Esophagus muscularis mucosa (tissue), 4 donors: ENCODE results near the gene FERMT3. TPM values are rescaled to one million over a fixed set of nuclear protein-coding genes. Genes with fewer than 3 reads are reported as not detected.

Experiments
- DNase-seq: peaks from one replicate; pipeline ENCODE4 v3.0.0-alpha.2; 2017; ENCODE audit errors: extremely low spot score
- H3K27ac ChIP-seq, 4 donors: fragments of 200-600 bp; sonication (generic); replicated peaks in 1 of 4; 1 replicate in 3 of 4; 2 replicates in 1 of 4; pipeline ENCODE4 v1.5.1; 2016 to 2019; ENCODE audit warnings: mild to moderate bottlenecking in 1 of 4
- H3K27me3 ChIP-seq, 4 donors: fragments of 200-600 bp; sonication (generic); one replicate each; pipeline versions ENCODE4 v1.5.1 to v1.6.0; 2016 to 2019
- H3K36me3 ChIP-seq, 4 donors: fragments of 200-600 bp; sonication (generic); one replicate each; pipeline ENCODE4 v1.5.1; 2016 to 2019
- H3K4me1 ChIP-seq, 4 donors: fragments of 200-600 bp; sonication (generic); one replicate each; pipeline ENCODE4 v1.5.1; 2016 to 2019
- H3K4me3 ChIP-seq, 4 donors: fragments of 200-600 bp; sonication (generic); 1 replicate in 2 of 4; 2 replicates in 2 of 4; pipeline ENCODE4 v1.5.1; 2016 to 2019; ENCODE audit warnings: mild to moderate bottlenecking in 4 of 4, moderate library complexity in 1 of 4
- H3K9me3 ChIP-seq, 4 donors: fragments of 200-600 bp; sonication (generic); 1 replicate in 3 of 4; 2 replicates in 1 of 4; pipeline ENCODE4 v1.5.1; 2016 to 2019
- CTCF ChIP-seq, 3 experiments: fragments of 200-600 bp in 2 of 3; fragments of 450-650 bp in 1 of 3; sonication (generic) in 2 of 3; IDR thresholded peaks; one replicate each; pipeline ENCODE4 v1.5.1; 2017 to 2019; ENCODE audit warnings: antibody characterized with exemption in 3 of 3, mild to moderate bottlenecking in 2 of 3, moderate library complexity in 1 of 3
- EP300 ChIP-seq: sonication (generic); formaldehyde crosslinking; IDR thresholded peaks from one replicate; pipeline ENCODE4 v1.6.1; 2017; ENCODE audit warnings: antibody characterized with exemption
- POLR2A ChIP-seq: fragments of 450-650 bp; IDR thresholded peaks from one replicate; pipeline ENCODE4 v1.6.1; 2017; ENCODE audit warnings: antibody characterized with exemption, moderate library complexity, mild to moderate bottlenecking, low read depth
- POLR2AphosphoS5 ChIP-seq, 2 donors: sonication (generic); formaldehyde crosslinking; IDR thresholded peaks; one replicate each; pipeline ENCODE4 v1.6.1; 2017; ENCODE audit warnings: antibody characterized with exemption in 2 of 2
- WGBS: methylation state at CpG from one replicate; pipeline ENCODE4 v1.1.5; 2018; 5-methylcytosine and 5-hydroxymethylcytosine counted together
- intact Hi-C: fragments of 100-400 bp; cut with DNase I; formaldehyde crosslinking; loops from one replicate; pipeline ENCODE4 v1.15.1; 2023
- total RNA-seq, 4 donors: library from RNA; depleted of rRNA; stranded (reverse); fragments of >200 nt; gene quantifications; one replicate each; pipeline versions ENCODE4 v1.1.0 to v1.2.1, GENCODE V29; 2016

The FERMT3 gene
- total RNA-seq, 4 donors from 2014 or later: 12.9 to 35.5 (median 15.5) TPM

GRCh38 chr11:64238076-64238475 lies 31.6 kb downstream of the FERMT3 start:
- WGBS: 83% methylated on average over 7 of the region's 9 CpGs
- H3K27ac ChIP-seq: peak overlapping the region in 1 of 4 donors; percentile 100
- H3K27me3 ChIP-seq: no peaks in the 10 kb centered on the region
- no peaks in the 10 kb centered on the region for H3K9me3 ChIP-seq
- intact Hi-C loops: no loop called here
- peaks cover 17 to 40% (median 24%) of the 10 kb centered on the region in 4 donors for H3K36me3 ChIP-seq
- no peak for DNase-seq
- H3K4me1 ChIP-seq: peaks cover 39 to 57% (median 50%) of the 10 kb centered on the region in 4 donors
- TF ChIP-seq POLR2A (no peak), CTCF (IDR thresholded peaks at IDR 0.05) (no peak), EP300 (no peak), POLR2AphosphoS5 (IDR thresholded peaks at IDR 0.05) (no peak)
- no peak overlapping the region for H3K4me3 ChIP-seq

DNA sequence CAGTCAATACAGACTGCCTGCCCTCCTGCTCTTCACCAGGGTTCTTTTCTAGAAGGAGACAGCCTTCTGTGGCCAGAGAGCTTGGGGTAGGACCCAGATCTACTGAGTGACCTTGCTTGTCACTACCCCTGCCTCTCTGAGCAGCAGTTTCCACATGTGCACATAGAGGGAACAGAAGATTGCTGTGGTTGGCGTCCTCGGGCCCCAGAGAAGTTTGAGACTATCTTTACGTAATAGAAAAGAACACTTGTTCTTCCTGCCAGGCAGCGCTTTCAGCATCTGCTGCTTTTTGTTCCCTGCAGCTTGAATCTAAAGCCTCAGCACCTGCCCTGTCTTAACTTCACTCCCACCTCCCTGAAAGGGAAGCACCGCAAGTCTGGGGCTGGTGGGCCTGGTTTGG lies 32.5 kb downstream of the FERMT3 start:
- H3K9me3 ChIP-seq: no peaks in the 10 kb centered on the region
- H3K4me3 ChIP-seq: no peak overlapping the region
- H3K4me1 ChIP-seq: peaks cover 33 to 52% (median 48%) of the 10 kb centered on the region in 4 donors
- intact Hi-C loops: no loop called here
- no peak for DNase-seq
- 84% methylated on average over 5 of the region's 5 CpGs for WGBS
- peaks cover 21 to 49% (median 33%) of the 10 kb centered on the region in 4 donors for H3K36me3 ChIP-seq
- peak overlapping the region; percentile 9 to 100 (median 98) for H3K27ac ChIP-seq
- no peaks in the 10 kb centered on the region for H3K27me3 ChIP-seq
- TF ChIP-seq POLR2AphosphoS5 (IDR thresholded peaks at IDR 0.05) (no peak), CTCF (IDR thresholded peaks at IDR 0.05) (no peak), POLR2A (no peak), EP300 (no peak)

DNA sequence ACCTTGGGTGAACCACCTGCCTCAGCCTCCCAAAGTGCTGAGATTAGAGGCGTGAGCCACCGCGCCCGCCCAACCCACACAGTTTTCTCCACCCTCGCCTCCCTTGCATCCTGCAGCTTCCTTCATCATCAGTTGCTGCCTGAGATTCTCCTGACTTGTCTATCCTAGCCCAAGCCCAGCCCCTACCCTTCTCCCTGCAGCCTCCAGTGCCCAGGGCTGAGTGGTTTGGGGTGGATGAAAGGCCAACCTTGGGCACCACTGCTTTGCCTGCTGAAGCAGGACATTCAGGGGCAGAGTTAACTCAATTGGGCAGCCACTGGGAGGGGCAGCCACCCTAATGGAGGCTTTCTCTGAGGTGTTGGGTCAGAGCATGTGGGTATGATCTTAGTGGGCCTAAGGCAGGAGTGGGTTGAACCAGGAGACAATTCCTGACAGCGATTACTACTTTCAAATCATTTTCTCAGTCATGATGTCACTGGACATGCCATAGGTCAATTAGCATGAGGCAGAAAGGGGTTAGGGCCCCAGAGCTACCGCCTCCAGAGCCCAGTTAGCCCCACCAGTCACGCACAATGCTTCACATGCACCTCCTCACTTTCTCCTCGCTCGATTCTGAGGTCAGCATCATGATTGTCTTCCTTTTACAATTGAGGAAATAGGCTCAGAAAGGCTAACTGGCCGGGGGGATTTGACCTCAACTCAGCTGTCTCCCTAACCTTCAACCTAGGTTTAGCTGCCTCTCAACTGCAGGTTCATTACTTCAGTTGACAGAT lies 33.3 kb downstream of the FERMT3 start:
- peak overlapping the region; percentile 77 to 98 (median 90) for H3K4me3 ChIP-seq
- no peaks in the 10 kb centered on the region for H3K27me3 ChIP-seq
- peaks cover 34 to 56% (median 51%) of the 10 kb centered on the region in 4 donors for H3K4me1 ChIP-seq
- WGBS: 85% methylated on average over 11 of the region's 11 CpGs
- H3K36me3 ChIP-seq: peaks cover 23 to 54% (median 38%) of the 10 kb centered on the region in 4 donors
- DNase-seq: no peak
- intact Hi-C loops: no loop called here
- H3K9me3 ChIP-seq: no peaks in the 10 kb centered on the region
- TF ChIP-seq CTCF (IDR thresholded peaks at IDR 0.05) (no peak), EP300 (no peak), POLR2AphosphoS5 (IDR thresholded peaks at IDR 0.05) (no peak)
- peak overlapping the region; percentile 97 to 100 (median 98) for H3K27ac ChIP-seq

DNA sequence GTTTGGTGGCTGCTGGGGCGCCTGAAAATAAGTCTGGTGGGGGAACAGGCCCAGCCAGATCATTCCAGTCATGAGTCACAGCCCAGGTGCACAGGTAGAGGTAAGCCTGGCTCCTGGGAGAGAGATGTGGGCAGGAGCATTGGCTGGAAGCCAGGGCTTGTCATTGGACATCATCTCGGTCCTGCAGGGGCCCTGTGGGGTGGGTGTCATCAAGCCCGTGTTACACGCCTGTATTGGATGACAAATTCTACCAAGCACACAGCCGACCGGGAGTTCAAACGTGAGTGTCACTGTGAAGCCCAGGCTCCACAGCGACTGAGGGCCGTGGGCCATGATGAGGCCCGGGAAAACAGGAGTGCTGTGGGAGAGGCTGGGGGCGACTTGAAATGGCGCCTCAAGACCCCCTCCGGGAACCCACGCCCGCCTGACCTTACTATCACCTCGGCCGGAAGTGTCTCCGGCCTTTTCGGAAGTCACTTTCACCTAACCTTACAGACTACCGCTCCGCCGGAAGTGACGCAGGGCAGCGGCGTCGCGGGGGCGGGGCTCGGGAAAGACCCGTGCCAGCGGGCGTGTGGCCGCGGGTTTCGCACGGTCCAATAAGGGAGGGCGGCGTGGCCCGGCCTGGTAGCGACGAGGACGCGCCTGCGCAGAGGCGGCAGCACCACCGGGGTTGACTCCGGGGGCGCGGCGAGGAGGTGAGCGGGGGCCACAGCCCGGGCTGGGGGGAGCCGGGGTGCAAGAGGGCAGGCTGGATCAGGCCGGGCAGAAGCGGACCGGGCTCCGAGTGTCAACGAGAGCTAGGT lies 34.1 kb downstream of the FERMT3 start, which contains the start of gene FKBP2:
TSS of gene FKBP2 (plus strand) at position 661 of the 806 bp plus-strand sequence. CDS start 1,293 bp downstream, outside the sequence.
- intact Hi-C loops: no loop called here
- Histone ChIP-seq H3K4me1 (peaks cover 34 to 56% (median 51%) of the 10 kb centered on the region in 4 donors), H3K36me3 (peaks cover 23 to 54% (median 38%) of the 10 kb centered on the region in 4 donors), H3K27me3 (no peaks in the 10 kb centered on the region), H3K9me3 (no peaks in the 10 kb centered on the region), H3K4me3 (peak within 1 kb of the TSS; percentile 77 to 98 (median 90)), H3K27ac (peak within 1 kb of the TSS; percentile 97 to 100 (median 98))
- TF ChIP-seq POLR2A (peak; percentile 67), CTCF (IDR thresholded peaks at IDR 0.05) (no peak), EP300 (no peak), POLR2AphosphoS5 (IDR thresholded peaks at IDR 0.05) (peak; percentile 98 to 99)
- WGBS: 4% methylated on average over 25 of the region's 58 CpGs
- peak; percentile 99 for DNase-seq
